K562 (cell line): ENCODE measurements around the gene ZSWIM3. TPM values are rescaled to one million over a fixed set of nuclear protein-coding genes. Genes with fewer than 3 reads are reported as not detected.
A peak's percentile ranks its signal among the peaks of the same experiment; 100 is the strongest.

Source experiments
- ATAC-seq: fragments of 200-7000 bp; cut with Tn5 transposase; 3 replicates; pipeline ENCODE4 v1.9.1; 2020; ENCODE audit warnings: moderate library complexity
- BruUV-seq: library from RNA; stranded (reverse); fragments of 400-500 nt; replicated peaks from 2 replicates; lab custom pipeline; 2021; lab: Mats Ljungman, UMichigan
- CTCF ChIA-PET: fragments of 300-600 bp; formaldehyde crosslinking; extraction: SDS; loops from one replicate; lab custom pipeline; 2021; ENCODE audit warnings: low intra/inter-chr PET ratio; lab: Yijun Ruan, JAX
- POLR2A ChIA-PET: fragments of 300-600, 350-650 bp; sonication (Branson Sonifier 250); formaldehyde crosslinking; extraction: SDS; loops from one replicate; lab custom pipeline; 2021; ENCODE audit warnings: antibody characterized with exemption, inconsistent platforms; lab: Yijun Ruan, JAX
- DNase-seq, 4 experiments: peaks; one replicate each; pipeline versions ENCODE4 v3.0.0 to v3.0.0-alpha.2; 2011 to 2018; ENCODE audit warnings: low spot score in 3 of 4, mixed read lengths in 3 of 4; ENCODE audit errors: extremely low read depth in 1 of 4
- FAIRE-seq: peaks from 2 replicates; lab custom pipeline; 2011; peaks lifted over from hg19 to GRCh38; lab: Jason Lieb, UNC
- H2AFZ ChIP-seq: 2 replicates; pipeline ENCODE4 v1.6.0; 2011; ENCODE audit warnings: low read depth, low read length, control low read depth, inconsistent platforms
- H3K27ac ChIP-seq: fragments of 200-600 bp; 3 replicates; pipeline ENCODE4 v1.8.0; 2011; ENCODE audit warnings: low read depth, mild to moderate bottlenecking, control low read depth, inconsistent platforms, low read length, moderate library complexity, mixed read lengths; ENCODE audit errors: extremely low read depth
- H3K27me3 ChIP-seq, 2 experiments: fragments of 300-600 bp in 1 of 2; 2 replicates in 1 of 2; 3 replicates in 1 of 2; pipeline versions ENCODE4 v1.6.0 to v1.8.0; 2011; ENCODE audit warnings: inconsistent platforms in 2 of 2, low read length in 2 of 2, mild to moderate bottlenecking in 1 of 2, mixed read lengths in 1 of 2, moderate library complexity in 1 of 2; ENCODE audit not compliant: control insufficient read depth in 2 of 2, insufficient read depth in 2 of 2
- H3K36me3 ChIP-seq: fragments of 300-600 bp; 3 replicates; pipeline ENCODE4 v1.8.0; 2011; ENCODE audit warnings: mild to moderate bottlenecking, low read length, inconsistent platforms; ENCODE audit not compliant: control insufficient read depth, insufficient read depth
- H3K4me1 ChIP-seq, 2 experiments: fragments of 200-600 bp in 1 of 2; replicated peaks in 1 of 2; 2 replicates in 1 of 2; 3 replicates in 1 of 2; pipeline versions ENCODE4 v1.5.1 to v1.8.0; 2011; ENCODE audit warnings: inconsistent platforms in 2 of 2, low read length in 2 of 2, mild to moderate bottlenecking in 1 of 2, mixed read lengths in 1 of 2, moderate library complexity in 1 of 2; ENCODE audit not compliant: control insufficient read depth in 2 of 2, insufficient read depth in 2 of 2
- H3K4me2 ChIP-seq: 2 replicates; pipeline ENCODE4 v1.6.1; 2011; ENCODE audit warnings: low read length, control low read depth, inconsistent platforms, mixed read lengths; ENCODE audit not compliant: insufficient read depth
- H3K4me3 ChIP-seq: fragments of 200-600 bp; sonication (generic), shearing (Covaris generic); 2 replicates; pipeline ENCODE4 v1.5.1; 2016; ENCODE audit warnings: control low read depth, inconsistent platforms
- H3K79me2 ChIP-seq: fragments of 200-600 bp; 3 replicates; pipeline ENCODE4 v1.8.0; 2011; ENCODE audit warnings: low read length, inconsistent platforms; ENCODE audit not compliant: control insufficient read depth, insufficient read depth
- H3K9ac ChIP-seq, 2 experiments: 2 replicates each; pipeline versions ENCODE4 v1.6.0 to v1.6.1; 2011; ENCODE audit warnings: low read depth in 2 of 2, low read length in 2 of 2, control low read depth in 1 of 2, inconsistent platforms in 1 of 2, mild to moderate bottlenecking in 1 of 2, mixed read lengths in 1 of 2; ENCODE audit not compliant: insufficient read depth in 1 of 2
- H3K9me1 ChIP-seq: one replicate; pipeline ENCODE4 v1.6.0; 2011; ENCODE audit warnings: inconsistent platforms, mild to moderate bottlenecking, low read length, moderate library complexity; ENCODE audit not compliant: control insufficient read depth, insufficient read depth
- H3K9me3 ChIP-seq: replicated peaks from 2 replicates; pipeline ENCODE4 v1.5.1; 2011; ENCODE audit warnings: low read depth, low read length, inconsistent platforms; ENCODE audit not compliant: control insufficient read depth, insufficient read depth
- H4K20me1 ChIP-seq: replicated peaks from 2 replicates; pipeline ENCODE4 v1.6.1; 2011; ENCODE audit warnings: low read length, inconsistent platforms, mixed read lengths; ENCODE audit not compliant: control insufficient read depth, insufficient read depth
- CBFA2T2 ChIP-seq: fragments of 450-650 bp; conservative IDR thresholded peaks from 2 replicates; pipeline ENCODE4 v1.6.1; 2017; ENCODE audit warnings: mild to moderate bottlenecking
- DACH1 ChIP-seq: fragments of 450-650 bp; IDR thresholded peaks from 2 replicates; pipeline ENCODE4 v1.6.1; 2018; ENCODE audit not compliant: partially characterized antibody
- HNRNPLL ChIP-seq: fragments of 200-400 bp; formaldehyde crosslinking; IDR thresholded peaks from 2 replicates; pipeline ENCODE4 v1.6.1; 2017; ENCODE audit warnings: low read length, low read depth, mild to moderate bottlenecking; ENCODE audit not compliant: poor library complexity, severe bottlenecking
- KDM1A ChIP-seq, 2 experiments: fragments of 450-650 bp; IDR thresholded peaks; 2 replicates each; pipeline ENCODE4 v1.6.1; 2016; ENCODE audit warnings: mild to moderate bottlenecking in 2 of 2
- MAFK ChIP-seq: IDR thresholded peaks from 2 replicates; pipeline ENCODE4 v1.6.1; 2011; ENCODE audit warnings: low read length, improper control_type of control experiment
- MEF2A ChIP-seq: IDR thresholded peaks from 2 replicates; pipeline ENCODE4 v1.6.1; 2011; ENCODE audit warnings: low read depth, mild to moderate bottlenecking, low read length, moderate library complexity; ENCODE audit not compliant: control insufficient read depth
- NCOA1 ChIP-seq: fragments of 450-650 bp; IDR thresholded peaks from 2 replicates; pipeline ENCODE4 v1.6.1; 2016; ENCODE audit warnings: low read depth
- PHF8 ChIP-seq: fragments of 200-600 bp; sonication (generic); IDR thresholded peaks from 2 replicates; pipeline ENCODE4 v1.6.1; 2012; ENCODE audit warnings: mixed run types, mild to moderate bottlenecking, inconsistent platforms, low read length, moderate library complexity, borderline replicate concordance
- PML ChIP-seq: IDR thresholded peaks from 2 replicates; pipeline ENCODE4 v1.6.1; 2012; ENCODE audit warnings: low read length, inconsistent platforms
- STAT5A ChIP-seq: IDR thresholded peaks from 2 replicates; pipeline ENCODE4 v1.6.1; 2012; ENCODE audit warnings: low read length, inconsistent platforms, borderline replicate concordance
- TAL1 ChIP-seq: fragments of 450-650 bp; IDR thresholded peaks from 2 replicates; pipeline ENCODE4 v1.6.1; 2016; ENCODE audit warnings: mild to moderate bottlenecking
- TEAD4 ChIP-seq, 2 experiments: sonication (generic) in 1 of 2; formaldehyde crosslinking in 1 of 2; IDR thresholded peaks; 2 replicates each; pipeline versions ENCODE4 v1.6.1 to v1.8.0; 2012 to 2022; ENCODE audit warnings: borderline replicate concordance in 1 of 2, inconsistent platforms in 1 of 2, low read length in 1 of 2, mild to moderate bottlenecking in 1 of 2, missing genetic modification reagents in 1 of 2
- ZFP1 ChIP-seq: fragments of 450-650 bp; formaldehyde crosslinking; IDR thresholded peaks from 2 replicates; pipeline ENCODE4 v1.4.0; 2020; ENCODE audit warnings: mild to moderate bottlenecking, mixed read lengths
- ZNF436 ChIP-seq: fragments of 250-450, 450-650 bp; sonication (Bioruptor Pico); formaldehyde crosslinking; IDR thresholded peaks from 2 replicates; pipeline ENCODE4 v1.7.0; 2020; ENCODE audit warnings: mild to moderate bottlenecking
- WGBS: fragments of 100-300 bp; shearing (Covaris generic); methylation state at CpG from one replicate; pipeline ENCODE4 v1.1.6; 2016; ENCODE audit warnings: low coverage, mixed read lengths; ENCODE audit not compliant: insufficient coverage; ENCODE audit errors: missing lambda C conversion rate; 5-methylcytosine and 5-hydroxymethylcytosine counted together
- in situ Hi-C: fragments of 300-500 bp; cut with MboI; formaldehyde crosslinking; loops from 4 replicates; pipeline ENCODE4 v1.15.0; 2018; ENCODE audit warnings: inconsistent platforms, mixed read lengths
- intact Hi-C: fragments of 100-400 bp; cut with micrococcal nuclease; formaldehyde crosslinking; loops from 2 replicates; pipeline ENCODE4 v1.14.2; 2022
- polyA plus RNA-seq, 8 experiments: library from polyadenylated mRNA; depleted of rRNA in 4 of 8; stranded (reverse) in 5 of 8; unstranded in 3 of 8; fragments of >200 nt; fragmentation: Nextera tagmentation in 2 of 8; fragmentation: Illumina TruSeq in 1 of 8; extraction: Ambion mirVana in 2 of 8; extraction: Trizol in 1 of 8; gene quantifications; 2 replicates each; pipeline versions ENCODE4 v1.2.1 to v1.2.3, GENCODE V29; 2011 to 2014; ENCODE audit warnings: inconsistent platforms in 1 of 8, missing spikeins in 1 of 8
- total RNA-seq, 7 experiments: library from RNA; depleted of rRNA in 6 of 7; stranded (reverse); fragments of >200 nt in 6 of 7; fragmentation: Illumina TruSeq in 2 of 7; extraction: Trizol in 2 of 7; gene quantifications; 2 replicates each; pipeline versions ENCODE4 v1.2.1 to v1.2.3, GENCODE V29; 2011 to 2021; ENCODE audit warnings: low replicate concordance in 1 of 7
- TF ChIP-seq, protein P1 (sequence below): sonication (generic); IDR thresholded peaks from 2 replicates; pipeline ENCODE4 v1.6.1; 2016
- TF ChIP-seq, protein P2 (sequence below): sonication (generic); formaldehyde crosslinking; IDR thresholded peaks from 2 replicates; pipeline ENCODE4 v1.8.0; 2022; ENCODE audit warnings: mild to moderate bottlenecking, missing genetic modification reagents

The ZSWIM3 gene
- total and polyA plus RNA-seq, 9 of the 15 experiments (the other 6 are each of a cell fraction or from before 2014, with no cell fraction given) = 1.7 to 4.3 (median 2.9) TPM

DNA sequence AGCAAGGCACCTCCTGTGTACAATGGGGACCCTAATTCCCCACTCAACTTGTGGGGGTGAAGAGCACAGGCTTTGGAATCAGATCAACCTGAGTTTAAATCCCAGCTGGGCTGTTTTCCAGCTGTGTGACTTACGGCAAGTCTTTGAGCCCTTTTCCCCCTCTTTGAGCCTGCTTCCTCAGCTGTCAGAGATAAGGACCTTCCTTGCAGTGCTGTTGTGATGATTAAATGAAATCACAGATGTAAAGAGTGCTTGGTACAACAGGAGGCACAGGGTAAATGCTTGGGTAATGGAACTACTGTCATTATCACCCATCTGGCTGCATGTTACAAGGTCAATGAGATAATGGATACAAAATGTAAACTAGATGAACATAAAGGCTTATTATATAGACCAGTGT, 20.6 kb upstream of the ZSWIM3 start:
- in situ Hi-C loops = no loop called here
- TF ChIP-seq ZNF436 (CRISPR knock-in tag) = no peak
- no peak for TF ChIP-seq HNRNPLL
- TF ChIP-seq NCOA1 = no peak
- peak; percentile 96 to 97 for TF ChIP-seq KDM1A (IDR thresholded peaks at IDR 0.05)
- TF ChIP-seq TEAD4 (IDR thresholded peaks at IDR 0.05; ENCODE audit: low read length) = peak; percentile 83
- no peak for TF ChIP-seq TEAD4 (CRISPR knock-in tag; IDR thresholded peaks at IDR 0.05; ENCODE audit: borderline replicate concordance)
- TF ChIP-seq MEF2A = no peak
- peak; percentile 74 for TF ChIP-seq TAL1
- TF ChIP-seq, protein P1, sequence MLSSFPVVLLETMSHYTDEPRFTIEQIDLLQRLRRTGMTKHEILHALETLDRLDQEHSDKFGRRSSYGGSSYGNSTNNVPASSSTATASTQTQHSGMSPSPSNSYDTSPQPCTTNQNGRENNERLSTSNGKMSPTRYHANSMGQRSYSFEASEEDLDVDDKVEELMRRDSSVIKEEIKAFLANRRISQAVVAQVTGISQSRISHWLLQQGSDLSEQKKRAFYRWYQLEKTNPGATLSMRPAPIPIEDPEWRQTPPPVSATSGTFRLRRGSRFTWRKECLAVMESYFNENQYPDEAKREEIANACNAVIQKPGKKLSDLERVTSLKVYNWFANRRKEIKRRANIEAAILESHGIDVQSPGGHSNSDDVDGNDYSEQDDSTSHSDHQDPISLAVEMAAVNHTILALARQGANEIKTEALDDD = peak; percentile 56
- no peak for TF ChIP-seq PHF8
- no peak for TF ChIP-seq ZFP1 (CRISPR knock-in tag)
- TF ChIP-seq STAT5A = peak; percentile 34; the same call in 1 of the 2 replicates
- TF ChIP-seq, protein P2, sequence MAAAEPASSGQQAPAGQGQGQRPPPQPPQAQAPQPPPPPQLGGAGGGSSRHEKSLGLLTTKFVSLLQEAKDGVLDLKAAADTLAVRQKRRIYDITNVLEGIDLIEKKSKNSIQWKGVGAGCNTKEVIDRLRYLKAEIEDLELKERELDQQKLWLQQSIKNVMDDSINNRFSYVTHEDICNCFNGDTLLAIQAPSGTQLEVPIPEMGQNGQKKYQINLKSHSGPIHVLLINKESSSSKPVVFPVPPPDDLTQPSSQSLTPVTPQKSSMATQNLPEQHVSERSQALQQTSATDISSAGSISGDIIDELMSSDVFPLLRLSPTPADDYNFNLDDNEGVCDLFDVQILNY (CRISPR knock-in tag) = no peak
- TF ChIP-seq CBFA2T2 = peak; percentile 89
- TF ChIP-seq DACH1 = peak; percentile 21
- TF ChIP-seq PML = no peak
- no peak for TF ChIP-seq MAFK

More for the DNA sequence above, 20.6 kb upstream of the ZSWIM3 start:
- 0% methylated on average over 1 of the region's 1 CpG for WGBS
- Histone ChIP-seq H3K36me3 (no peaks in the 10 kb centered on the region), H3K9me3 (no peaks in the 10 kb centered on the region), H3K79me2 (no peaks in the 10 kb centered on the region), H3K9me1 (no peaks in the 10 kb centered on the region), H3K4me3 (no peak overlapping the region), H3K27ac (no peak overlapping the region), H2AFZ (no peak overlapping the region), H4K20me1 (no peaks in the 10 kb centered on the region), H3K9ac (no peak overlapping the region), H3K4me2 (no peak overlapping the region), H3K4me1 (peaks cover 32 to 45% of the 10 kb centered on the region in 2 experiments), H3K27me3 (no peaks in the 10 kb centered on the region)
- FAIRE-seq = peak; percentile 88
- peak; percentile 48 to 68 (median 51) for DNase-seq
- ATAC-seq = peak; percentile 32; the same call in 2 of the 3 replicates
- CTCF ChIA-PET = no interaction called here
- intact Hi-C loops = loop anchor here (10.0 kb wide), 1 partner anchor 48 kb away; the partner anchor contains the start of genes SPATA25 and ZSWIM1
- BruUV-seq = no TSS peak
- POLR2A ChIA-PET = no interaction called here
